ENCODE measurements around the gene BMP5.

Gene BMP5

DNA sequence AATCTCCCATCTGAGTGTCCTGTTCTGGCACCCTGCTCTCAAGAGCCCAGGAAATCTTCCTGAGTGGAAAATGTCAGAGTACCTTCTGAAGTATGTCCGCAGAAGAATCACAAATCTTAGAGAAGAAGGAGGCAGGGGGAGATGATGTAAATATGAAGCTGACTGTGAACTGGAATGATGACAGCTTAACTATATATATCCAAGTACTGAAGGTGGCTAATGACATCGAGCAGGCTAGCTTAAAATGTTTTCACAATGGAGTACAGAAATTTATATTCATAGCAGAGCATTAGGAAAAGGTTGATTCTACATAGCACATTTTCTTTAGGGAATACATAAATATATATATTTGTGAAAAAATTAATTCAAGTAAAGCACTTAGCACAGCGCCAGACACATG lies 64.3 kb downstream of the BMP5 start:
- DNase-seq (ENCODE audit: low read depth): no peak

- no peak for DNase-seq (ENCODE audit: low read depth)
Measured at GRCh38 chr6:55802259-55802658, 73.1 kb downstream of the BMP5 start.

DNA sequence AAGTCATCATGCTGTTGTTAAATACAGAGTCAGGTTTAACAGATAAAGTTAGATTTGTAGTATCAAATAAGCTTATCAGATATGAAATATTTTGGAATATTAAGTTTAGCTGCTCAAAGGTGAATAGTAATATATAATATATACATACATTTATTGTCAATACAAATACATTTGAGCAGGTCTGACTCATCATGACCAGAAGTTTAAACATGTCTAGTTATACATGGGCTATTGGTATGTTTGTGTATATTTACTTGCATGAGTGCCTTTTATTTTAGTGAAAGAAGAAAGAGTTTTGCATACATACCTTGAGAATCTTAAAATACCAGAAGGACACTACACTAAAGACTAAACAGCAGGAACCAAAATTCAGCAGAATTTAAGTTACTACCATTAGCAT lies 76.8 kb downstream of the BMP5 start:
- DNase-seq (ENCODE audit: low read depth): no peak

DNA sequence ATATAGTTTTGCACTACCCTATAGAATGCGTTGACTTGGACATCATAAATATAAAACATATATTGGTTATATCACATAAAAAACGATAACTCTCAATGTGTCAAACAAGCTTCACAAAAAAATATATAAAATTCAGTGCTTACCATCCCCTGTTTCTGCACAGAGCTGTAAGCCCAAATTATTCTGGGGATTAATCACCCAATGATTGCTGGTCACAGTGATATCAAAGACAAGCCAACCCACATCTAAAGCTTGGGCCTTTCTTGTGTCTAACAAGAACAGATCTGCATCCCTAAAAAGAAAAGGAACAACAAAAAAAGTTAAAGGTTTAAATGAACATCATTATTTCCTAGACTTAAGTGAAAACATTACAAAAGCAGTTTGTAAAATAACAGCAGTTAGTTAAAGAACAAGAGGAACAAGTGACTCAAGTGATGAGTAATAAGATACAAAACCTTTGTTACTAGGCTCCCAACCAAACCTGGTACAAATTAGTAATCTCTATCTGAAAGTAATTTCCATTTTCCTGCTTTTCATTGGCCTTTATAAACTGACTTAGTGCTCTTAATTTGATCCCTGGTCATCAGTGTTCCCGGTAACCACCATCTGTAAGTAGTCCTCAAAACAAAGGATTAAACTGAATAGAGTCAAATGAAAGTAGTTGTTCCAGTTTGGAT lies 81.1 kb downstream of the BMP5 start:
- peak; percentile 17 for DNase-seq (ENCODE audit: low read depth)

GRCh38 chr6:55785273-55785672 lies 90.1 kb downstream of the BMP5 start:
- no peak for DNase-seq (ENCODE audit: low read depth)

- DNase-seq (ENCODE audit: low read depth): no peak
Measured at GRCh38 chr6:55782275-55782674, 93.1 kb downstream of the BMP5 start.

GRCh38 chr6:55778705-55779104 lies 96.7 kb downstream of the BMP5 start:
- no peak for DNase-seq (ENCODE audit: low read depth)

GRCh38 chr6:55777469-55777868 lies 97.9 kb downstream of the BMP5 start:
- DNase-seq (ENCODE audit: low read depth): no peak

- DNase-seq (ENCODE audit: low read depth): no peak
Measured at GRCh38 chr6:55776113-55776512, 99.3 kb downstream of the BMP5 start.

DNA sequence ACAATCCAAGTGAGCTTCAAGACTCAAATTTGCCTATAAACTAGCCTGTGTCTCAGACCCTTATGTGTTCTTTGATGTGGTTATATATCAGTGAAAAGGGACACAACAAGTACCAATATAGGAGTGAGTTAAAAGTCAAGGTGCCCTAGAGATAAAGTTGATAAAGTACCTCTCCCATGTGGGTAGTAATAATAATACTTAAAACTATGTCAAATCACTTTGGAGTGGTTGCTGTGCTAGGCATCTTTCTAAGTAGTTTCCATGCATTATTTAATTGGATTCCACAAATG lies 100.4 kb downstream of the BMP5 start:
- no peak for DNase-seq (ENCODE audit: low read depth)

DNA sequence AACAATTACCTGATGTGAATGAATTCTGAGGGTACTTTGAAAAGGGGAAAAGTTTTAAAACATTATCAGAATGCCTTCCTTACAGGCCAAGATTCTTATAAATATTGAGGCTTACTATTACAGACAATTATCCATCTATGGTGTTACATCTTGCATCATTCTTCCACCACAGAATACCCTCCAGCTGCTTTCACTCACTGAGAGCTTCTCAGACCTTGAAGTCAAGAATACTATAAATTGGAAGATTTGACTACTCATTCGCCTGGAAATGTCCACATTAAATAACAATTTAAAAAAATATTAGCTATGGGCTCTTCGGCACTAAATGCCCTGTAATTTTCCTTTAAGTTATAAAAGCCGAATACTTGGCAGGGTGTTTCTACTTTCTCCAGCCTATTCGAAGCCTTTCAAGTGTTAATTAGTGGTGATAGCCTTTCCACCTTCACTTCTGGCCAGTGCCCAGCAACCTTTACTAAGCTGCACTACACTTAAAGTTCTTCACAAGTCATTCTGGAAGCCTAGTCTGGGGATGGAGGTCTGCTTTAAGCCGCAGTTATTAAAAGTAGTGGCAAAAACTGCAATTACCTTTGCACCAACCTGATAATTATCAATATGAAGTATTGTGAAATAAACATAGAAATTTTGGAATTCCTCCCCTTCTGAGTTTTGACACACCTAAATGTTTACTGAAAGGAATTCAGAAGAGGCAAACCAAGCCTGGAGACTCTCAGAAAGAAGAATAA lies 100.9 kb downstream of the BMP5 start:
- DNase-seq (ENCODE audit: low read depth): no peak

- no peak for DNase-seq (ENCODE audit: low read depth)
Measured at GRCh38 chr6:55773620-55774216, 101.7 kb downstream of the BMP5 start.

DNA sequence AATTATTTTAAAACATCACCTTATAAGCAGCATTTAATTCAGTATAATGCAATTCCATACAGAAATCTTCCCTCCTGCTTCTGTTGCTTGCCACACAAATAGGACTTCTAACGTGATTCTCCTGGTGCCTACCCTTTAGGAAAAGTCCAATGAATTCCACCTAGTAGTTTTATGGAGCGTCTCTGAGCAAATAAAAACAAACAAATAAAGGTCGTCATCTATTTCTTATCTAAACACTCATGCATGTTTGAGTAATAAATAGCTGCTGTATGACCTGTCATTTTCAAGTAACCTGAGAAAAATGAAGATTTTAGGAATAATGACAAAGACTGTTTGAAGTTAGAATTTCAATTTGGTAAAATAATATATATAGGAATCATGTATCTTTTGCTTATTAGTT lies 102.7 kb downstream of the BMP5 start:
- no peak for DNase-seq (ENCODE audit: low read depth)

DNA sequence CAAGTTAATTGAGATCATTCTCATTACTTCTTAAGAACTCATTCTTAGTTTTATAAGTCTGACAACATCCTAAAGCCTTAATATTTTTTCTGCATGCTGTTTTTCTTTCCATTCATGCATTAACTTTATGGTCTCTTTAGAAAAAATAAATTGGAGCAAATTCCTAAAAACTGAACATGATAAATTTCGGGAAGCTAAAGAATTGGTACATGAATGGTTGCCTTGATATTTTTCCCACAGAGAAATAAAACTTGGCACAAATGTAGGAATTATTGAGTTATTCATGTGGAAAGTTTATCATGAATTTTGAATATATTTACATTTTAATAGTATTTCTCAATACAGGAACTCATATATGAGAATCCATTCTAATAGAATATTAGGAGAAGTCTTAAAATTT lies 115.9 kb downstream of the BMP5 start:
- no peak for DNase-seq (ENCODE audit: low read depth)

DNA sequence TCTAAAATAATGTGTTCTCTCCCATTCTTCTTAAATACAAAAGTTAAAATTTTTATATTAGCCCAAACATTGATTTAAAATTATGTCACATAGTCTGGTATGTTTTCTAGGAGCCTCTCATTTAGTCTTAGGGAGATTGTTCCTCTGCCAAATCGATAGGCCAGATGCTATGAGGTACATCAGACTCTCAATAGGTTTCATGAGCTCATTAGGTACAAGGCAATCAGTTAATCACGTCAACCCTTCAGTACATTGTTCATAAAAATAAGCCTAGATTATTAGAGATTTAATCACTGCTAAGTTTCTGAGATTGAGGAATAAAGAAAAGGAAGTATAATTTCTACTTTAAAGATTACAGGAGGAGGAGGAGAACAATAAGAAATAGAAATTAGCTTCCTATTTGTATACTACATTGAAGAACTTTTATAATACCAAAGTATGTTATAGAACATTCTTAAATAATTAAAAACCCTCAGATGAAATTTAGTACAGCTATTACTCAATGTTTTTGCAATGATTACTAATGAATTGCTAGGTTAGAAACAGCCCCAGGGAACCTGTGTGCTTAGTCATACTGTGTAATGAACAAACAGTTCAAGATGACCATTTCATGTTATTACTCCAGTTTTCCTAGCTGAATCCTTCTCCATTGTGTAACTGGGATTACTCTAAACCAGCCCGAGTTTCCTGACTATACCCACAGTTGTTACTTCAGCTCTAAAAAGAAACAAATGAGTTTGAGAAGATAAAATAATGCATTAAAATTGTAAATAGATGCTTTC lies 117.0 kb downstream of the BMP5 start:
- DNase-seq (ENCODE audit: low read depth): peak; percentile 37

- no peak for DNase-seq (ENCODE audit: low read depth)
Measured at GRCh38 chr6:55756531-55757031, 118.8 kb downstream of the BMP5 start.

- DNase-seq (ENCODE audit: low read depth): no peak
Measured at GRCh38 chr6:55748880-55749279, 126.5 kb downstream of the BMP5 start.

- no peak for DNase-seq (ENCODE audit: low read depth)
Measured at GRCh38 chr6:55746473-55746872, 128.9 kb downstream of the BMP5 start.

DNA sequence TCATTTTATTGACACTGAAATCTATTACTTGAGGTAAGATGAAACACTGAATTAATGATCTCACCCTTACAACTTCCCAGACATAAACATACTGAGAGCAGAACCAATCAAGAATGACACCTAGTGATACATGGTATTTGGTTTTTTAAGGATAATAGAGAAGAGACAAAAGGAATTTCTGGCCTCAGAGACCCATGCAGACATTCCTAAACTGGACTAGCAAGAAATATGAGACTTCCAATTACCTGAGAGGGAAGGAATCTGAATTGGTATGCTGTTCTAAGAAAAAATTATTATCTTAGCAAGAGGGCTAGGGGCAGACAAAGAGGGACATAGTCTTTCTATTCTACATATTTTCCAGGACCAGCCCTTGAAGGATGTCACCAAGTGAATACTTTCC lies 141.1 kb downstream of the BMP5 start:
- DNase-seq (ENCODE audit: low read depth): no peak

DNA sequence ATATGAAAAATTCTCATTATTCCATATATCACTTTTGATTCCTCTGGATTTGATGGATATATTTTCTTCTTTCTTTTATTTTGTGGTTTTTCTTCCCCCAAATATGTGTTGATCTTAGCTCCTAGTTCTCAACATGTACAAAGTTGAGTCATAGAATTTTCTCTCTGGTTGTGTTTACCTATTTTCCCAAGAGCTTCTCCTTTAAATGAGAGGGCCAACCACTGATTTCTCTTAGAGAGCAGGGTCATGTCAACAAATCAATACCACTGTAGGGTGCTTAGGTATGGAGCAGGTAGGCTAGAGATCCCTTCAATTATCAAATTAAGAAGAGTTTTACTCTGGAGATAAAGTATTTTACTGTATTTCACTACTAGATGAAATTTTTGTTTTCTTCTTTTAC lies 145.7 kb downstream of the BMP5 start:
- DNase-seq (ENCODE audit: low read depth): no peak

DNA sequence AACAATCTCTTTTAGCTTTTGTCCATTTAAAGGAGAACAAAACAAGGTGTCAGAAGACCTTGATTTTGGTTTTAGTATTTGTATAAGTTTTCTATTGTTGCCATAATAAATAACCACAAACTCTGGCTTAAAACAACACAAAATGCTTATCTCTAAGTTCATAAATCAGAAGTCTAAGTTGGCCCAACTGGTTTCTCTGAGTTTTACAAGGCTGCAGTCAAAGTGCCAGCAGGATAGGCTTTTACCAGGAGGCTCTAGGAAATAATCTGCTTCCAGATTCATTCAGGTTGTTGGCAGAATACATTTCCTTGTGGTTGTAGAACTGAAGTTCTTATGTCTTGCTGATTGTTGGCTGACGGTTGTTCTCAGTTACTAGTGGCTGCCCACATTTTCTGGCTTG lies 149.2 kb downstream of the BMP5 start:
- no peak for DNase-seq (ENCODE audit: low read depth)

GRCh38 chr6:55714831-55715230 lies 160.6 kb downstream of the BMP5 start:
- no peak for DNase-seq (ENCODE audit: low read depth)

- DNase-seq (ENCODE audit: low read depth): no peak
Measured at GRCh38 chr6:55713436-55713835, 162.0 kb downstream of the BMP5 start.

Data from GM04503 (cell line).